DND-41 (cell line): ENCODE measurements around the gene DIAPH2.

Source experiments
- ATAC-seq: fragments of 200-7000 bp; cut with Tn5 transposase; 3 replicates; pipeline ENCODE4 v1.9.1; 2021; ENCODE audit warnings: low read depth; ENCODE audit not compliant: insufficient read depth
- DNase-seq: peaks from one replicate; pipeline ENCODE4 v3.0.0-alpha.2; 2020
- H2AFZ ChIP-seq: 2 replicates; pipeline ENCODE4 v1.6.0; 2012; ENCODE audit warnings: low read depth, low read length
- H3K27ac ChIP-seq: 2 replicates; pipeline ENCODE4 v1.5.1; 2012; ENCODE audit warnings: low read length, inconsistent platforms
- H3K27me3 ChIP-seq: fragments of 200-600 bp; sonication (generic); 2 replicates; pipeline ENCODE4 v1.6.0; 2012; ENCODE audit warnings: low read length, mild to moderate bottlenecking, inconsistent platforms; ENCODE audit not compliant: insufficient read depth, poor library complexity
- H3K36me3 ChIP-seq: 2 replicates; pipeline ENCODE4 v1.5.1; 2012; ENCODE audit warnings: low read length, inconsistent platforms; ENCODE audit not compliant: insufficient read depth
- H3K4me1 ChIP-seq: 2 replicates; pipeline ENCODE4 v1.5.1; 2012; ENCODE audit warnings: mild to moderate bottlenecking, low read length; ENCODE audit not compliant: insufficient read depth
- H3K4me2 ChIP-seq: 2 replicates; pipeline ENCODE4 v1.6.0; 2012; ENCODE audit warnings: mild to moderate bottlenecking, moderate library complexity, low read length, inconsistent platforms; ENCODE audit not compliant: insufficient read depth
- H3K4me3 ChIP-seq, 2 experiments: fragments of 200-600 bp in 1 of 2; shearing (Covaris generic) in 1 of 2; 2 replicates each; pipeline ENCODE4 v1.5.1; 2012 to 2016; ENCODE audit warnings: inconsistent platforms in 2 of 2, low read length in 2 of 2, mild to moderate bottlenecking in 2 of 2, low read depth in 1 of 2, moderate library complexity in 1 of 2
- H3K79me2 ChIP-seq: 2 replicates; pipeline ENCODE4 v1.6.0; 2012; ENCODE audit warnings: low read length, inconsistent platforms; ENCODE audit not compliant: insufficient read depth
- H3K9ac ChIP-seq: 2 replicates; pipeline ENCODE4 v1.6.0; 2012; ENCODE audit warnings: low read depth, mild to moderate bottlenecking, inconsistent platforms, low read length, moderate library complexity
- H3K9me3 ChIP-seq: 2 replicates; pipeline ENCODE4 v1.5.1; 2012; ENCODE audit warnings: low read length, moderate library complexity, mild to moderate bottlenecking, inconsistent platforms; ENCODE audit not compliant: insufficient read depth, severe bottlenecking
- H4K20me1 ChIP-seq: 2 replicates; pipeline ENCODE4 v1.6.0; 2012; ENCODE audit warnings: low read length; ENCODE audit not compliant: insufficient read depth
- EZH2 ChIP-seq: IDR thresholded peaks from 3 replicates; pipeline ENCODE4 v1.6.1; 2012; ENCODE audit warnings: borderline replicate concordance, low read depth, mild to moderate bottlenecking, moderate library complexity, low read length, inconsistent platforms; ENCODE audit not compliant: severe bottlenecking
- TF ChIP-seq, protein P1 (sequence below): IDR thresholded peaks from 2 replicates; pipeline ENCODE4 v1.5.1; 2012; ENCODE audit warnings: borderline replicate concordance, low read length, moderate library complexity, mild to moderate bottlenecking; ENCODE audit not compliant: poor library complexity, severe bottlenecking; ENCODE audit errors: extremely low read depth

DIAPH2 gene

DNA sequence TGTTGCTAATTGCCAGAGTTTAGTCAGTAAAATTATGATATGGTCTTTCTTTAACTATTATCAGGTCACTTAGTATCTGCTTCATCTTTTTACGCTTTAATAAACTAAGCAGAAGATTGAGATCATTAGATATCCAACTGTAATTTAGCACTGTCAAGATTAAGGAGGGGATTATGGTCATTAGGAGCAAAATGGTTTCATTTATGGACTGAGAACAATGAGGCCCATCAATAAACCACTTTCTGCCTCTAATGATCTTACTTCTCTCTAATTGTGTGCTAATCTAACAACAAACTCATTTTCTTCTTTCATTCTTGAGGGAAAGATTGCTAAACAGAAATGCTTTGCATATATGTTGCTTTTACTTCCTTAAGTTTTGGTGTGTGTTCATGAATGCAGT is 539.5 kb downstream of the DIAPH2 start:
- Histone ChIP-seq H4K20me1 (no peaks in the 10 kb centered on the region), H3K79me2 (no peaks in the 10 kb centered on the region), H2AFZ (no peak overlapping the region), H3K4me3 (no peak overlapping the region), H3K9me3 (no peaks in the 10 kb centered on the region), H3K36me3 (no peaks in the 10 kb centered on the region), H3K4me1 (no peaks in the 10 kb centered on the region), H3K27me3 (no peaks in the 10 kb centered on the region), H3K4me2 (no peak overlapping the region), H3K27ac (no peak overlapping the region), H3K9ac (no peak overlapping the region)
- ATAC-seq = no peak
- no peak for DNase-seq
- TF ChIP-seq, protein P1, sequence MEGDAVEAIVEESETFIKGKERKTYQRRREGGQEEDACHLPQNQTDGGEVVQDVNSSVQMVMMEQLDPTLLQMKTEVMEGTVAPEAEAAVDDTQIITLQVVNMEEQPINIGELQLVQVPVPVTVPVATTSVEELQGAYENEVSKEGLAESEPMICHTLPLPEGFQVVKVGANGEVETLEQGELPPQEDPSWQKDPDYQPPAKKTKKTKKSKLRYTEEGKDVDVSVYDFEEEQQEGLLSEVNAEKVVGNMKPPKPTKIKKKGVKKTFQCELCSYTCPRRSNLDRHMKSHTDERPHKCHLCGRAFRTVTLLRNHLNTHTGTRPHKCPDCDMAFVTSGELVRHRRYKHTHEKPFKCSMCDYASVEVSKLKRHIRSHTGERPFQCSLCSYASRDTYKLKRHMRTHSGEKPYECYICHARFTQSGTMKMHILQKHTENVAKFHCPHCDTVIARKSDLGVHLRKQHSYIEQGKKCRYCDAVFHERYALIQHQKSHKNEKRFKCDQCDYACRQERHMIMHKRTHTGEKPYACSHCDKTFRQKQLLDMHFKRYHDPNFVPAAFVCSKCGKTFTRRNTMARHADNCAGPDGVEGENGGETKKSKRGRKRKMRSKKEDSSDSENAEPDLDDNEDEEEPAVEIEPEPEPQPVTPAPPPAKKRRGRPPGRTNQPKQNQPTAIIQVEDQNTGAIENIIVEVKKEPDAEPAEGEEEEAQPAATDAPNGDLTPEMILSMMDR = no peak
- no peak for TF ChIP-seq EZH2

DNA sequence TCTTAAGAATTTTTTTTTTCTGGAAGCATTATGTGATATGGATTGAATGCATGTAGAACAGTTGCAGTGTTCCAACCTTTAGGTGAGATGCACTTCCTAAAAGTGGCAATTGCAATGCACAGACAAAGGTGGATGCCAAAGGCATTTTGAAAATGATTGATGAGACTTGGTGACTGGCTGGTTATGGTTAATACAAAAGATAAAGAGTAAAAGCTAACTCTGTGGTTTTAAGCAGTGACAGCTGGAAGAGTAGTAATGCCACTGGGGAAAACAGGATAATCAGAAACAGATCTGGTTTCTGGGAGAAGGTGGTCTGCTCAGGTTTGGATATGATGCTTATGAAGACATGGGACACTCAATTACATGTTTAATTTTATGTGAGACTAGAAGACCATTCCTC is 544.7 kb downstream of the DIAPH2 start:
- TF ChIP-seq EZH2 = no peak
- TF ChIP-seq, protein P1 = no peak
- H3K4me2 ChIP-seq = no peak overlapping the region

DNA sequence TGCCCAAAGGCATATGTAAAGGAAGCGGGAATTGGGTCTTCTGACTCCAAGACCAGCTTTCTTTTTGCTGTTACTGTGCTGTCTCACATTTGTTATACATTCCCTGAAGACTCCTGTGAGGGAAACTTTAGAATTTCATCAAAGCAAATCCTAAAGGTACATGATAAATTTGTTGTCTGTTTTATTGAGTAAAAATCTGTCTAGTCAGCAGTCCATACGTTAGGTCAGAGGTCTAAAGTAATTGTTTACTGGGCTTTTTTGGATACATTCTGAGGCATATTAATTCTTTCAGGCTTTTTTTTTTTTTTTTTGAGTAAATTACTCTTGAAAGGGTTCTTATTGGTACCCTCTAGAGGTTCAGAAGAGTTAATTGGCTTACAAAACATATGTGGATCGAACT is 546.3 kb downstream of the DIAPH2 start:
- Histone ChIP-seq H3K27me3 (no peaks in the 10 kb centered on the region), H3K9me3 (no peaks in the 10 kb centered on the region), H4K20me1 (no peaks in the 10 kb centered on the region), H3K9ac (no peak overlapping the region), H2AFZ (no peak overlapping the region), H3K36me3 (no peaks in the 10 kb centered on the region), H3K4me2 (no peak overlapping the region), H3K4me1 (no peaks in the 10 kb centered on the region), H3K27ac (no peak overlapping the region), H3K4me3 (no peak overlapping the region), H3K79me2 (no peaks in the 10 kb centered on the region)
- no peak for TF ChIP-seq EZH2
- TF ChIP-seq, protein P1 = no peak
- no peak for ATAC-seq
- no peak for DNase-seq

More for the DNA sequence above, 544.7 kb downstream of the DIAPH2 start:
- no peaks in the 10 kb centered on the region for H3K9me3 ChIP-seq
- H3K27ac ChIP-seq = no peak overlapping the region
- no peaks in the 10 kb centered on the region for H3K27me3 ChIP-seq
- DNase-seq (no peak), ATAC-seq (no peak)
- no peak overlapping the region for H2AFZ ChIP-seq
- H3K4me1 ChIP-seq = no peaks in the 10 kb centered on the region
- H3K79me2 ChIP-seq = no peaks in the 10 kb centered on the region
- no peak overlapping the region for H3K4me3 ChIP-seq
- no peak overlapping the region for H3K9ac ChIP-seq
- H4K20me1 ChIP-seq = no peaks in the 10 kb centered on the region
- H3K36me3 ChIP-seq = no peaks in the 10 kb centered on the region
